DND-41 (cell line): ENCODE results near the gene NPRL2.

Experiments
- ATAC-seq: fragments of 200-7000 bp; cut with Tn5 transposase; 3 replicates; pipeline ENCODE4 v1.9.1; 2021; ENCODE audit warnings: low read depth; ENCODE audit not compliant: insufficient read depth
- DNase-seq: peaks from one replicate; pipeline ENCODE4 v3.0.0-alpha.2; 2020
- H2AFZ ChIP-seq: 2 replicates; pipeline ENCODE4 v1.6.0; 2012; ENCODE audit warnings: low read depth, low read length
- H3K27ac ChIP-seq: 2 replicates; pipeline ENCODE4 v1.5.1; 2012; ENCODE audit warnings: low read length, inconsistent platforms
- H3K27me3 ChIP-seq: fragments of 200-600 bp; sonication (generic); 2 replicates; pipeline ENCODE4 v1.6.0; 2012; ENCODE audit warnings: low read length, mild to moderate bottlenecking, inconsistent platforms; ENCODE audit not compliant: insufficient read depth, poor library complexity
- H3K36me3 ChIP-seq: 2 replicates; pipeline ENCODE4 v1.5.1; 2012; ENCODE audit warnings: low read length, inconsistent platforms; ENCODE audit not compliant: insufficient read depth
- H3K4me1 ChIP-seq: 2 replicates; pipeline ENCODE4 v1.5.1; 2012; ENCODE audit warnings: mild to moderate bottlenecking, low read length; ENCODE audit not compliant: insufficient read depth
- H3K4me2 ChIP-seq: 2 replicates; pipeline ENCODE4 v1.6.0; 2012; ENCODE audit warnings: mild to moderate bottlenecking, moderate library complexity, low read length, inconsistent platforms; ENCODE audit not compliant: insufficient read depth
- H3K4me3 ChIP-seq, 2 experiments: fragments of 200-600 bp in 1 of 2; shearing (Covaris generic) in 1 of 2; 2 replicates each; pipeline ENCODE4 v1.5.1; 2012 to 2016; ENCODE audit warnings: inconsistent platforms in 2 of 2, low read length in 2 of 2, mild to moderate bottlenecking in 2 of 2, low read depth in 1 of 2, moderate library complexity in 1 of 2
- H3K79me2 ChIP-seq: 2 replicates; pipeline ENCODE4 v1.6.0; 2012; ENCODE audit warnings: low read length, inconsistent platforms; ENCODE audit not compliant: insufficient read depth
- H3K9ac ChIP-seq: 2 replicates; pipeline ENCODE4 v1.6.0; 2012; ENCODE audit warnings: low read depth, mild to moderate bottlenecking, inconsistent platforms, low read length, moderate library complexity
- H3K9me3 ChIP-seq: 2 replicates; pipeline ENCODE4 v1.5.1; 2012; ENCODE audit warnings: low read length, moderate library complexity, mild to moderate bottlenecking, inconsistent platforms; ENCODE audit not compliant: insufficient read depth, severe bottlenecking
- H4K20me1 ChIP-seq: 2 replicates; pipeline ENCODE4 v1.6.0; 2012; ENCODE audit warnings: low read length; ENCODE audit not compliant: insufficient read depth
- CTCF ChIP-seq: IDR thresholded peaks from 2 replicates; pipeline ENCODE4 v1.5.1; 2012; ENCODE audit warnings: borderline replicate concordance, low read length, moderate library complexity, mild to moderate bottlenecking; ENCODE audit not compliant: poor library complexity, severe bottlenecking; ENCODE audit errors: extremely low read depth
- EZH2 ChIP-seq: IDR thresholded peaks from 3 replicates; pipeline ENCODE4 v1.6.1; 2012; ENCODE audit warnings: borderline replicate concordance, low read depth, mild to moderate bottlenecking, moderate library complexity, low read length, inconsistent platforms; ENCODE audit not compliant: severe bottlenecking

The NPRL2 gene

GRCh38 chr3:50325113-50325480 lies 25.5 kb downstream of the NPRL2 start:
- H2AFZ ChIP-seq = no peak overlapping the region
- DNase-seq (no peak), ATAC-seq (no peak)
- H3K9ac ChIP-seq = no peak overlapping the region
- no peak overlapping the region for H3K27ac ChIP-seq
- TF ChIP-seq EZH2 (no peak), CTCF (no peak)
- no peak overlapping the region for H3K4me2 ChIP-seq
- no peak overlapping the region for H3K4me3 ChIP-seq
- no peaks in the 10 kb centered on the region for H3K27me3 ChIP-seq
- peaks cover 15% of the 10 kb centered on the region; the same call in 1 of the 2 replicates for H4K20me1 ChIP-seq
- H3K4me1 ChIP-seq = peaks cover 58% of the 10 kb centered on the region
- H3K36me3 ChIP-seq = peaks cover 37% of the 10 kb centered on the region
- H3K79me2 ChIP-seq = peaks cover 31% of the 10 kb centered on the region
- H3K9me3 ChIP-seq = no peaks in the 10 kb centered on the region

- Histone ChIP-seq H3K9ac (0 out of 2 replicates have a peak overlapping the region, but pooled peaks have one; percentile 2), H3K27ac (no peak overlapping the region; the same call in 1 of the 2 replicates)
These were observed 26.0 kb downstream of the NPRL2 start for GRCh38 chr3:50324351-50325112.

GRCh38 chr3:50323614-50324199 lies 26.9 kb downstream of the NPRL2 start:
- Histone ChIP-seq H3K9ac (peak overlapping the region; percentile 2; the same call in 1 of the 2 replicates), H4K20me1 (peaks cover 18% of the 10 kb centered on the region; the same call in 1 of the 2 replicates), H3K4me2 (no peak overlapping the region), H3K27ac (no peak overlapping the region), H3K27me3 (no peaks in the 10 kb centered on the region), H3K4me3 (no peak overlapping the region), H3K36me3 (peaks cover 42% of the 10 kb centered on the region), H3K9me3 (no peaks in the 10 kb centered on the region), H3K4me1 (peaks cover 58% of the 10 kb centered on the region), H3K79me2 (peaks cover 44% of the 10 kb centered on the region), H2AFZ (no peak overlapping the region)
- ATAC-seq (no peak), DNase-seq (no peak)
- TF ChIP-seq CTCF (no peak), EZH2 (no peak)

More at GRCh38 chr3:50324351-50325112, 26.0 kb downstream of the NPRL2 start:
- TF ChIP-seq CTCF (peak; percentile 92), EZH2 (no peak)
- DNase-seq (peak; percentile 71), ATAC-seq (peak; percentile 34)
- Histone ChIP-seq H3K27me3 (no peaks in the 10 kb centered on the region), H3K4me2 (0 out of 2 replicates have a peak overlapping the region, but pooled peaks have one; percentile 1), H3K4me3 (no peak overlapping the region), H3K9me3 (no peaks in the 10 kb centered on the region), H3K79me2 (peaks cover 36% of the 10 kb centered on the region), H2AFZ (no peak overlapping the region), H3K4me1 (peaks cover 58% of the 10 kb centered on the region), H4K20me1 (peaks cover 18% of the 10 kb centered on the region; the same call in 1 of the 2 replicates), H3K36me3 (peaks cover 37% of the 10 kb centered on the region)
